Measurements from ENCODE around the gene CYB5R3.

Gene CYB5R3

GRCh38 chr22:42645341-42645937, 3.8 kb downstream of the CYB5R3 start:
- no peak for DNase-seq

GRCh38 chr22:42644422-42645340, 4.5 kb downstream of the CYB5R3 start:
- no peak for DNase-seq

GRCh38 chr22:42643634-42644421, 5.4 kb downstream of the CYB5R3 start:
- no peak for DNase-seq

GRCh38 chr22:42642806-42643633, 6.2 kb downstream of the CYB5R3 start:
- DNase-seq = peak; percentile 37 to 46

- DNase-seq = no peak
Measured at GRCh38 chr22:42641801-42642413, 7.3 kb downstream of the CYB5R3 start.

GRCh38 chr22:42639541-42640241, 9.5 kb downstream of the CYB5R3 start:
- no peak for DNase-seq

GRCh38 chr22:42637555-42637954, 11.6 kb downstream of the CYB5R3 start:
- DNase-seq = no peak

- DNase-seq = no peak
Measured at GRCh38 chr22:42636506-42636905, 12.7 kb downstream of the CYB5R3 start.

GRCh38 chr22:42635531-42635930, 13.7 kb downstream of the CYB5R3 start:
- DNase-seq = no peak

- no peak for DNase-seq
Measured at GRCh38 chr22:42633013-42633412, 16.2 kb downstream of the CYB5R3 start.

- DNase-seq = no peak
Measured at GRCh38 chr22:42632096-42632495, 17.1 kb downstream of the CYB5R3 start.

- DNase-seq = no peak
Measured at GRCh38 chr22:42630901-42631602, 18.1 kb downstream of the CYB5R3 start.

GRCh38 chr22:42630211-42630610, 19.0 kb downstream of the CYB5R3 start:
- DNase-seq = no peak

- no peak for DNase-seq
Measured at GRCh38 chr22:42627981-42628380, 21.2 kb downstream of the CYB5R3 start.

- DNase-seq = no peak
Measured at GRCh38 chr22:42626951-42627625, 22.1 kb downstream of the CYB5R3 start.

GRCh38 chr22:42626431-42626830, 22.8 kb downstream of the CYB5R3 start:
- DNase-seq = no peak

- DNase-seq = no peak
Measured at GRCh38 chr22:42625416-42625815, 23.8 kb downstream of the CYB5R3 start.

GRCh38 chr22:42624551-42625106, 24.6 kb downstream of the CYB5R3 start:
- DNase-seq = no peak

- no peak for DNase-seq
Measured at GRCh38 chr22:42623756-42624441, 25.3 kb downstream of the CYB5R3 start.
